Measurements from ENCODE around the gene RPS6KA2. TPM values are rescaled to one million over a fixed set of nuclear protein-coding genes. Genes with fewer than 3 reads are reported as not detected.

The RPS6KA2 gene
- total RNA-seq, 3 donors from 2014 or later = 8.6 to 21.3 (median 18.7) TPM

GRCh38 chr6:166672146-166672545, 45.1 kb upstream of the RPS6KA2 start:
- H3K4me1 ChIP-seq (ENCODE audit: low read depth) = no peaks in the 10 kb centered on the region
- ATAC-seq = no peak
- no peaks in the 10 kb centered on the region for H3K36me3 ChIP-seq (ENCODE audit: low read depth)
- no peak overlapping the region for H3K4me3 ChIP-seq
- TF ChIP-seq CTCF (IDR thresholded peaks at IDR 0.05) = no peak
- no peaks in the 10 kb centered on the region for H3K9me3 ChIP-seq
- DNase-seq = no peak
- intact Hi-C loops (cut with DNase I, micrococcal nuclease) = no loop called here

DNA sequence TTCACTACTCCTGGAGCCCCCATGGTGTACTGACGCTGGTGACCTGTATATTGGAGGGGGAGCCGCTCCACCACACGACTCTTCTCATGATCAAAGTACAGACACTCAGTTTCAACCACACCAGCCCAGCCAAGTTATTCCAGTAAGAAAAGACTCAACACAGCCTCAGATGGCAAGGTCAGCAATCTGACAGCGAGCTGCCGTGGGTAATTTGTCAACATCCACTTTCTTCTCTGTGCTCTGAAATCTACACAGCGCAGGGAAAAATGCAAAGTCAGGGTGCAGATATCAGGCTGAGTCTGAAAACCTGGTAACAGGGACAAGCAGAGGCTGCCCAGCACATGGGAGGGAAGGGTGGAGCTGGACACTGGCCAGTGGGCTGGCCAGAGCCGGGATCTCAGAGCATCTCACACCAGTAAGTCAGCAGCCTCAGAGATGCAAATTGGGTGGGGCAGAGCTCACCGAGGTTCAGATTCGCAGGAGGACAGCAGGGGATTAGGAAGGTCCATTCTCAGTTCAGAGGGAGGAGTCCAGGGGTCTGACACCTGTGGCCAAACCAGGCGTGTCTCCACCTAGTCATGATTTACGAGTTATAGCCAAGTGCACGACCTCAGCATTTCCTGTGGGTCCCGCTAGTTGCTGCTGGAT, 44.5 kb upstream of the RPS6KA2 start:
- ATAC-seq (no peak), DNase-seq (no peak)
- no peaks in the 10 kb centered on the region for H3K4me1 ChIP-seq (ENCODE audit: low read depth)
- H3K36me3 ChIP-seq (ENCODE audit: low read depth) = no peaks in the 10 kb centered on the region
- intact Hi-C loops (cut with DNase I, micrococcal nuclease) = no loop called here
- no peak for TF ChIP-seq CTCF (IDR thresholded peaks at IDR 0.05)
- H3K4me3 ChIP-seq = no peak overlapping the region
- H3K9me3 ChIP-seq = no peaks in the 10 kb centered on the region

DNA sequence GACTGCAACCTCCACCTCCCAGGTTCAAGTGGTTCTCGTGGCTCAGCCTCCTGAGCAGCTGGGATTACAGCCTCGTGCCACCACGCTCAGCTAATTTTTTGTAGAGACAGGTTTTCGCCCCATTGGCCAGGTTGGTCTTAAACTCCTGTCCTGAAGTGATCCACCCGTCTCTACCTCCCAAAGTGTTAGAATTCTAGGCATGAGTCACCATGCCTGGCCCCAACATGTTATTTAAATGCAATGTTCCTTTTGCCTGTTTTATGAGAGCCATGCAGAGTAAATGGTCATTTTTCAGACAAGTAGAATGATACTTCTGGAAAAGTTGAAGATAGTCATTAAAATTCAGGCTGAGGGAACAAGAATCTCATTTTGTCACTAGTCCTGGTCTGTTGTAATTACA, 43.8 kb upstream of the RPS6KA2 start:
- Histone ChIP-seq H3K9me3 (no peaks in the 10 kb centered on the region), H3K4me1 (ENCODE audit: low read depth) (no peaks in the 10 kb centered on the region), H3K4me3 (no peak overlapping the region), H3K36me3 (ENCODE audit: low read depth) (no peaks in the 10 kb centered on the region)
- ATAC-seq (no peak), DNase-seq (no peak)
- intact Hi-C loops (cut with DNase I, micrococcal nuclease) = no loop called here
- no peak for TF ChIP-seq CTCF (IDR thresholded peaks at IDR 0.05)

DNA sequence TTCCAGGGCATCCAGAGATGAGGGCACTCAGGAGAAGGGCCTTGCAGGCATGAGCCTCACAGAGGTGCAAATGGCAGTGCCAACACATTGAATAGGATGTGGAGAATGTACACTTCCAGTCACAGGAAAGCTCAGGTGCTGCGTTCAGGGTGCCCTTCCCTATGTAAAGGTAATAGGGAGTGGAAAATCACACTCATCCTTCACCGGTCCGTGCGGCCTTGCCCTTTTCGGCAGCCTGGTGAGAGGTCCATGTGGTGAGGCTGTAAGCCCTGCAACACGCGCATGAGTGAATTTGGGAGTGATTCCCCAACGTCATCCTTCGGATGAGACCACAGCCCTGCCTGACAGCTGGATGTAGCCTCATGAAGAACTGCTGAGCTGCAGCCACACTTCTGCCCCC, 43.0 kb upstream of the RPS6KA2 start:
- ATAC-seq = no peak
- no peaks in the 10 kb centered on the region for H3K9me3 ChIP-seq
- DNase-seq = no peak
- H3K4me3 ChIP-seq = no peak overlapping the region
- no peaks in the 10 kb centered on the region for H3K4me1 ChIP-seq (ENCODE audit: low read depth)
- no peak for TF ChIP-seq CTCF (IDR thresholded peaks at IDR 0.05)
- intact Hi-C loops (cut with DNase I, micrococcal nuclease) = no loop called here
- H3K36me3 ChIP-seq (ENCODE audit: low read depth) = no peaks in the 10 kb centered on the region

DNA sequence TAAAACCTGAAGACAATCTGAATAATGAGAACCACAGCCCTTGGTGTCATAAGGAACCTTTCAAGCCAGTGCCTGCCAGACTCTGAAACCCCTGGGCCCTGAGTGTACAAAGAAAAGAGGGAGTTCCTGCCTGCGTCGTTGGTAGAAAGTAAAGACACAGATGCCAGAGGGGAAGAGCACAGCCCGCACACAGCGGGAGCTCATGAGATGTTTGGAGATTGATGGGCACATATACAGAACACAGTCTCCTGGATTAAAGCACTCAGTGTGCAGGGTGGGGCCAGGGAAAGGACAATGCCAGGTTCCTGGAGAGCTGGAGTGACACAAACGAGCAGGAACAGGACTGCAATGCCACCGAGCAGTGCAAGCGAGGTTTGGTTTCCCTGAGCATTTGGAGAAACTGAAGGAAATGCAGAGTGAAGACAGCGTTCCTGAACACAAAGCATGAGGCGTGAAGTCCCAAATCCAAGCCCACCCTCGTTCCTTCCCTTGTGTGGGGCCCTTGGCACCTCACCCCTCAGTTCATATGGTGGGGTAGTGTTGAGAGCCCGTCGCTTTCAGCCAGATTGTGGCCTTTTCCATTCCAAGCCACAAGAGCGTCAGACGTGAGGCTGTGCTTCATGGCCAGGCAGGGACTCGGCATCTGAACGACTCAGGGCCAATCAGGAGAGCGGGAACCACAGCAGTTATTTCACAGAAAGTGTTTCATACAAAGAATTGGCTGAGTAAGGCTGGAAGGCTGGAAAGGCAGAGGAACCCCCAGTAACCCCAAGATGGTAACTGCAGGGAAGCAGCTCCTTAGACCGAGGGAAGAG, 41.0 kb upstream of the RPS6KA2 start:
- no peak for DNase-seq
- no peak overlapping the region for H3K4me3 ChIP-seq
- H3K36me3 ChIP-seq (ENCODE audit: low read depth) = no peaks in the 10 kb centered on the region
- no peak for ATAC-seq
- intact Hi-C loops (cut with DNase I, micrococcal nuclease) = no loop called here
- TF ChIP-seq CTCF (IDR thresholded peaks at IDR 0.05) = no peak
- H3K4me1 ChIP-seq (ENCODE audit: low read depth) = no peaks in the 10 kb centered on the region
- H3K9me3 ChIP-seq = no peaks in the 10 kb centered on the region

Measured in mucosa of descending colon (tissue), 3 donors.